ENCODE results near the gene ZBTB7C.

ZBTB7C gene

DNA sequence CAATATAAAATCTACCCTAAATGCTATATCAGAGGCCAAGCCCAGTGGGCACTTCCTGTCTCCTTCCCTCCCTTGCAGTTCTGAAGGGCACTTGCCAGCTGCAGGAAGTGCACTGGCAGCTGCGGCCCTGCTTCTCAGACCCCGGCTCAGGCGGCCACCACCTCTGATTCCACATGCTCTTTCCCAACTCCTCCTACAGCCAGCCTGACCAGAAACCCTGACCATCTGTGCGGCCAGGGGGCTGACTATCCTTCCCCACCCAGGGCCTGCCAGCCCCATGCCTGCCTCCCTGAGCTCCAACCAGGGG is 88.6 kb downstream of the ZBTB7C start:
- DNase-seq: no peak

DNA sequence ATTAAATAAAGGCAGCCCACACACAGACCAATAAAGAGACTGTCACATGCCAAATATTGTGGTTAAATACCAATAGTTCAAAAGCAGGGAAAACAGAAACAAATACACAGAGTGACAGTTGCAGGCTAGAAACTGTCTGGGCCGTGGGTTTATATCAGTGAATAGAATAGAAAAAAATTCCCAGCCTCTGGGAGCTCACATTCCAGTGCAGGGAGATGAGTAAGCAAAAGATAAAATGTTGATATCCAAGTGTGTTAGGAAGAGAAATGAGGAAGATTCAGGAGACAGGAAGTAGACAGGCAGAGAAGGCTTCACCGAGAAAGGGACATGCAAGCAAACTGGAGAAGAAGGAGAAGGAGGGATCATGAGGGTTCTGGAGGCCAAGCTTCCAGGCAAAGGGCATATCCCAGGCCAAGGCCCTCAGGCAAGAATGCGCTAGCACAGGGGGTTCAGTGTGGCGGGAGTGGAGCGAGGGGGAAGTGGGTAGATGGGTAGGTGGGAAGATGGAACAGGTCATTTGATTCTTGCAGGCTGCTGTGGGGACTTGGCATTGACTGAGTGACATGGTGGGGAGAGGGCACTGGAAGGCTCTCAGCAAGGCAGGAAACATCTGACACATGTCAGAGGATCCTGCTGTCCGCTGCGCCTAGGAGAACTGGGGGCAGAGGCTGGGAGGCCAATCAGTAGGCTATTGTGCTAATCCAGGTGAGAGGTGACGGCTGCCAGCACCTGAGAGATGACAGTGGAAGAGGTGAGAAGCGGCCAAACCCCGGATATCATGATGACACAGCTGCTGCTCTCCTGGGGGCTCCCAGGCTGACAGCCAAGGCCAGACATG is 89.2 kb downstream of the ZBTB7C start:
- DNase-seq: no peak

DNA sequence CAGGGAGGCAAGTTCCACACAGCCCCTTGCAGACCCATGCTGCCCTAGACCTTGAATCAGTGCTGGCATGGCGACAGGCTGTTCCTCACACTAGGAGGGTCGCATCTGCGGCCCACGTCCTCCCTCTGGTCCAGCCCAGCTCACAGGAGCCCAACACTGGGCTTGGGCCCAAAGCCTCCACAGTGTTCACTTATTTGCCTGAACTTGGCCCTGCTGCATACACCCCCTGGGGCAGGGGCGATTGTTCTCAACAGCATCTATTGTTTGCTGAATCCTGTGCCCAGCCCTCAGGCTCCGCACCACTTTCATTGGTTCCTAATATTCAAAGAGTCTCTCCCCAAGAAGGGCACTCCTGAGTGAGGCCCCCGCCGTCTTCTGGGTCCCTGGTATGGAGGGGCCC is 90.7 kb downstream of the ZBTB7C start:
- no peak for DNase-seq

DNA sequence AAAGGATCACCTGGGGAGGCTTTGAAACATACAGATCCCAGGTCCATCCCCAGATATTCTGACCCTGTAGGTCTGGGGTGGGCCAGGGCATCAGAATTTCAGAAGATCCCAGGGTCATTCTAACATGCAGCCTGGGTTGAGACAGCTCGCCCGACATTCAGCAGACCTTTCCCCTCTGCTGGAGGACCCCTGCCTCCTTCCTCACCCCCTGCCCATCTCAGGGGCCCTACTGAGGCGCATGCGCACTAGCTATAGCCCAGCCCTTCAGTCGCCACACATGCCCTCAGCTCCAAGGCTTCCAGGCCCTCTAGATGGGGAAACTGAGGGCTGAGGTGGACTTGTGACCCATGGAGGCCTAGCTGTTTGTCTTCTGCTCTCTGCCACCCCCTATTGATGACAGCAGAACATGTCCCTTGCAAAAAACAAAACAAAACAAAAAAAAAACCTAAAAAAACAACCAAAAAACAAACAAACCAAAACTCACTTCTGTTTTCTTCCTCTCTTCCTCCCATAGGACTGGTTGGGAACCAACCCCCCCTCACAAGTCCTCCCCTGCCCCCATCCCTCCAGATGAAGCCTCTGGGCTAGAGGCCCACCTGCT is 91.3 kb downstream of the ZBTB7C start:
- no peak for DNase-seq

DNA sequence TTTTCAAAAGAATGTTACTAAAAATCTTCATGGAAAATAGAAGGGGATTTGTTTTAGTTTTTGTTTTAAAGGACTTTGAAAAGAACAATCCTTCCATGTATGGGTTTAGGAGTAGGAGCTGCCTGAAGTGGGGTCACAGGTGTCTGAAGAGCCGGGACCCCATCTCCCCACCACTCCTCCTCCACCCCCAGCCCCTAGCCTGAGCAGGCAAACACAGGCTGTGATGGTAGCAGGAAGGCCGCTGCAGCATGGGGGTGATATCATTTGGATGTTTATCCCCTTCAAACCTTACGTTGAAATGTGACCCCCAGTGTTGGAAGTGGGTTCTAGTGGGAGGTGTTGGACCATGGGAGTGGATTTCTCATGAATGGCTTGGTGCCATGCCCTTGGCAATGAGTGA is 93.0 kb downstream of the ZBTB7C start:
- no peak for DNase-seq

DNA sequence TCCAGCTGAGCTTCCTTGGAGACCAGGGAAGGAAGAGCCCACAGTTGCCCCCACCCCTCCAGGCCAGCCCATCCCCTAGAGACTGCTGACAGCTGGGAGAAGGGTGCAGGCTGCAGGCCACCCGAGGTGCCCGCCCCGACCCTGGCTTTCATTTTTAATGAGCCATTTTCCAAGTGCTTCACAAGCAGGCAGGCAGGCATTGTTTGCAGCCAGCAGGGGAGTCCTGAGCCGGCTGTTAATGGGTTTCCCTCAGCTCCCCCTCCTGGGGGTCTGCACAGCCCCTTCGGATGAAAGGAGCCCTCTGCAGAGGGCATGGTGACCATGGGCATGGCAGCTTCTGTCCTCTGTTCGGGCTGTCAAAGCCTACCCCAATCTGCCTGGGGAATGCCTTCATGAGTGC is 94.5 kb downstream of the ZBTB7C start:
- DNase-seq: no peak

DNA sequence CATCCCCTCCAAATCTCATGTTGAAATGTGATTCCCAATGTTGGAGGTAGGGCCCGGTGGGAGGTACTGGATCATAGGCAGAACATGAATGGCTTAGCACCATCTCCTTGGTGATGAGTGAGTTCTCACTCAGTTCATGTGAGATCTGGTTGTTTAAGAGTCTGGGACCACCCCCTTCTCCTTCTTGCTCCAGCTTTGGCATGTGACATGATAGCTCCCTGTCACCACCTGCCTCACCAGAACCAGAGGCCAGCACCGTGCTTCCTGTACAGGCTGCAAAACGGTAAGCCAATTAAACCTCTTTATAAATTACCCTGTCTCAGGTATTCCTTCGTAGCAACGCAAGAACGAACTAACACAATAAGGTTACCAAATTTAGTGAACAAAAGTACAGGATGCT is 95.4 kb downstream of the ZBTB7C start:
- DNase-seq: no peak

DNA sequence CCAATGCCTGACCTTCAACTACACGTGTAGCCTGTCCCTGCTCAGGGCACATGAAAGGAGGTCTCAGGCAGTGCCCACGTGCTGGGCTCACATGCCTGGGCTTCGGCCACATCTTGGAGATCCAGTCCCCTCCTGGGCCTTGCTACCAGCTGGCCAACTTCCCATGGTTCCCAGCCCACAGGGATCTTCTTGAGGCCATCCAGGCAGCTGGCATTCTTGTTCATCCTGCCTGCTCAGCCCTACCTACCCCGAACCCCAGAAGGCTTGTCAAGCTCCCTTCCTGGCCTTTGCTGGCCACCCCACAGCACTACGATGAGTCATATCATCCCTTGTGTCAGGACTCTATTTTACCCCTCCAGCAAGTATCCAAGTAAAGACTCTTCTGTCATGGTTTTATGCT is 97.1 kb downstream of the ZBTB7C start:
- no peak for DNase-seq

DNA sequence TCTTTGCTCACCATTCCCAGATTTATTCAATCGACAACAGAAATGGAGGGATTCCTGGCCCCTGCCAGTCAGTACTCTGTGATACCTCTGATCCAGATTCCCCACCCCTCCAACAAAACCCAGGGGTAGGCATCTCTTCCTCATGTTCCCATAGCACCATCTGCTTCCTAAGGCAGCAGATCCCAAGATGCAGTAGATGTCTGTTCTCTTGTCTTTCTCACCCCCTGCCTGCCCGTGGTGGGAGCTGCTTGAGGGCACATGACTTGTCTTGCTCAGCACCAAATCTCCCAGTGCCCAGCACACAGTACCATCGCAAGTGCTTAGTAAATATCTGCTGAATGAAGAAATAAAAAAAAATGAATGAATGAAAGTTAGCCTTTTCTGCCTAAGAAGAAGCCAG is 98.2 kb downstream of the ZBTB7C start:
- no peak for DNase-seq

DNA sequence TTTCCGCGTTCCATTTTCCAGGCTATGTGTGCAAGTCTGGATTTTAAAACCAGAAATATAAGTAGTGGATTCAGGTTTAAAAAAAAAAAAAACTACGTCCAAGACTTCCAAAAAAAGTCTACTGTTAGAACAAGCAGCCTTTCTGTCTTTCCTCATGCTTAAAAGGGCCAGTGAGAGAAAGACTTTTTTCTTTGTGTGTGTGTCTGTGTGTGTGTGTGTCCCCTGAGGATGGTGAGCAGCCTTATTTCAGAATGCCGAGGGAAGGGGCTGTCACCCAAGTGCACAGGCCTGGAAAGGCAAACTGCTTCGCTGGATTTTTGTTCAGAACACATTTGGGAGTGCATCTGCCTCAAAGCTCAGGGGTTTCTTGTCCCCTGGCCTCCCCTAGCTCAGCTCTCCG is 98.8 kb downstream of the ZBTB7C start:
- DNase-seq: no peak

DNA sequence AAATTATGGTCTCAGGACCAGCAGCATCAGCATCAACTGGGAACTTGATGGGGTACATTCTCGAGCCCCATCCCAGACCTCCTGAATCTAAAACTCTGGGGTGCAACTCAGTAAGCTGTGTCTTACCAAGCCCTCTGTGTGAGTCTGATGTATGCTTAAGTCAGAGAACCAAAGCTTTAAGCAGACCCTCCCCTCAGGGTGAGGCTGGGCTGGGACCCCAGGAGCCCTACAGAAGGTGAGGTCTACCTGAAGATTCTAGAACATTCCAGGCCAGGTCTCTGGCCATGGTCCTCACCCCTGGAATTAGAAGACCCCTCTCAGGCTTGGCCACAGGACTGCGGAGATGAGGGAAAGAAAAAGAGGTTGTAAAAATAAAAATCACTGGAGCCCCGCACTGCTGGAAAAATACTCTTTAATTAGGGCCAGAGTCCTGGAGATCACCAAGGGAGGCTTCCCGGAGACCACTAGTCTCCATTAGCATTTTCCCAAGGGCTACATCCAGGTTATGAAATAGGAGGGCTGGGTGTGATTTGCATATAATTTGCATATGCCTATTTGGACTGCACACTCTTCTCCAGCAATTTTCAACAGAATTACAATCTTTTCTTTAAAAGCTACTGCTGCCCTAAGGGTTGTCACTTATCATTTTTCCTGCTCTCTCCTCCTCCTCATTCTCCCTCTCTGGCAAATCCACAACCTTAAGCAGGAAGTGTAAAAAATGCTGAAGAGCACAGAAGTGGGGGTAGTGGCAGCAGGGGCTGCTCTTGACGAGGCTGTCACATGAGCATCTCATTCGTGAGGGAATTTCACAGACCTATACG is 100.2 kb downstream of the ZBTB7C start:
- DNase-seq: no peak

DNA sequence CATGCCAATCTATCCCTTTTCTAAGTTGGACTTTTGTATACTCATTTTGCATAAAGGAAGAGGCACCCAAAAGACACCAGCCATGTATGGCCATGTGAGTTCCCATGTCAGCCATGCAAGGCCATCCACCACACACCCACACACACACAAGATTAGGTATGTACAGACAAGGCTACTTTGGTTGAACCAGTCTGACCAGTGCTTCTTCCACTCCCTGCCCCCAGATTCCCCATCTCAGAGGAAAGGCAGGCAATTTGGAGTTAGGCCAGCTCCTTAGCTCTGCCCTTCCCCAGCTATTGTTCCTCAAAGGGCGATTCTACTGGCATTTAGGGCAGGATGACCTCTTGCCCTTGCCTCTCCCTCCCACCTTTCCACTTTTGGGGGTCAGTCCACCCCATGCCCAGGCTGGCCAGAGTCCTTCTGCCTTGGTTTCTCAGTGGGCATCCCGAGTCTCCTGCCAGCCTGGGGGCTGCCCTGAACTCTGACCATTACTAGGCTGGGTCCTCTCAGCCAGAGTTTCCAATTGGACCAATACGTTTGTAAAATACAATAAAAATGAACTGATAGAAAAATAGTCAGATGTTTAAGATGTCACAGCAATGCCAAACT is 101.1 kb downstream of the ZBTB7C start:
- no peak for DNase-seq

DNA sequence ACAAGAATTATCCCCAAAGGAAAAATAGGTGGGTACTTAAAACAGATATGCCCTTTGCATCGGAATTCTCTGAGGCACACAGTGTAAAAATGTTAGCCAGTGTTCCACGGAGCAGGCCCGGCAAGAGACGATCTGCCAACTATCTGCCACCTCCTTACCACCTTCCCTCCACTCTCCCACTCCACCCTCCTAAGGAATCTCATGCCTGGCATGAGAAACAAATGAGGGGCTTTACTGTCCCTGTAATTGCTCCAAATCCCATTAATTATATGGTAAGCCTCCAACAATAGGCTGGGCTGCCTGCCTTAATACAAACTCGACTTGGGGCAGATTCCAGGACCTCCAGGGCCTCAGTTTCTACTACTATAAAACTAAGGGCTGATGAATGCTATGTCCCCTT is 102.3 kb downstream of the ZBTB7C start:
- no peak for DNase-seq

DNA sequence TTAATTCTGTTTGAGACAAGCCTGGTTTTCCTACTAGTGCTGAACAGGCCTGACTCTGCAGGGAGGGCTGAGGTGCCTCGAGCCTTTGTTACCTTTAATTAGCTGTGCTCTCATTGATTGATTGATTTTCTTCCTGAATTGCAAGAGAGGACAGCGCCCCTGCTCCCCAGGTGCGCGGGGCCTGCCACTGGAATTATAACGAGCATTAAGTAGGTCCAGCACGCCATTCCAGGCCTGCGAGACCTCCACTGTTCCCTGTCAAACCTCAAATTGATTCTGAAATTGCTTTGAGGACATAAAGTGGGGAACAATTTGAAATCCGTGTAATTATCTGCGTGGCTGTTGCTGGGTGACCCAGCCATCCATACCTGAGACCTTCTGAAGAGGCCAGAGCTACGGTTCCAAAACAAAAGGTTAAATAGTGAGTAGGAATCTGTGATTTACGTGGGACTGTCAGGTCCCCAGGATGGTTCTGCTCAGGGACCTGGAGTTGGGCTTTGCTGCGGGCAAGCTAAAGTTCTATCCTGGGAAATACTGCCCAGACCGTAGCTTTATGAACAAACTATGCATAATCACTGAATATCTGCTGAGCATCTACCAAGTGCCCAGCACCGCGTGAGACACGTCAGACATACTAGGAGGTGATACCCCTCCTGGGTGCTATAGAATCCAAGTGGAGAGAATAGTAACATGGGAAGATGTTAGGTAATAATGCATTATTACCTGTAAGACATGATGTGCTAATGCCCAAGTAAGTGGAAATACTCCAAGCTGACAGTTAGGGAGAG is 104.1 kb downstream of the ZBTB7C start:
- no peak for DNase-seq

DNA sequence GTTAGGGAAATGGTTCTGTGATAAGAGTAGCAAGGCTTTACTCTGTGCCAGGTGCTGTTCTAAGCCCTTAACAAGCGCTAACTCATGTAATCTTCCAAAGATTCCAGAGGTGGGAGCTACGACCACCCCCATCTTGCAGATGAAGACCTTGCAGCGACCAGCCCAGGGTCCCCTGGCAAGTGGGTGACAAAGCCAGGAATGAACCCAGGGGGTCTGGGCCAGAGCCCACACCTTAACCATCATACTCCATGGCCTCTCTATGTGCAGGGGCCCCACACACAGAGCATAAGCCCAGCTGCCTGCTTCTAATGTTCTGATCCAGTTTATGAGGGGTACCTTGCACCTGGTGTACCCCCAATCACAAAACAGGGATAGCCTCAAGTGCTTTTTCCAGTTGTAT is 105.3 kb downstream of the ZBTB7C start:
- DNase-seq: no peak

DNA sequence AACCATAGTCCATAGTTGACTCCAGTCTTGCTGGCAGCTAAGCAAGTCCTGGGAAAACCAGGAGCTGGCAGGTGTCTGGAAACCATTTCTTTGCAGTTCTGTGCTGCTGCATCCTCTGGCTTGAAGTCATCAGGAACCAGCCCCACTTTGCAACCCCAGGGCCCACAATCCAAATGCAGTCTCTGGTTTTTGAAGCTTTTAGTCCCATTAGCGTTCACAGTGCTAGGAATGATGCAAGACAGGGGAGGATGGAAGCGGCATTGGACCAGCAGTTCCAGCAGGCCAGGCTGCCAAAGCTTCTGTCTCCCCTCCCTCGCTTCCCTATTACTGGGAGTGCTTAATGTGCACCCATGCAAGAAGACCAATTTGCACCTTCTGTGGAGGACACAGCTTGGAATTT is 106.4 kb downstream of the ZBTB7C start:
- no peak for DNase-seq

DNA sequence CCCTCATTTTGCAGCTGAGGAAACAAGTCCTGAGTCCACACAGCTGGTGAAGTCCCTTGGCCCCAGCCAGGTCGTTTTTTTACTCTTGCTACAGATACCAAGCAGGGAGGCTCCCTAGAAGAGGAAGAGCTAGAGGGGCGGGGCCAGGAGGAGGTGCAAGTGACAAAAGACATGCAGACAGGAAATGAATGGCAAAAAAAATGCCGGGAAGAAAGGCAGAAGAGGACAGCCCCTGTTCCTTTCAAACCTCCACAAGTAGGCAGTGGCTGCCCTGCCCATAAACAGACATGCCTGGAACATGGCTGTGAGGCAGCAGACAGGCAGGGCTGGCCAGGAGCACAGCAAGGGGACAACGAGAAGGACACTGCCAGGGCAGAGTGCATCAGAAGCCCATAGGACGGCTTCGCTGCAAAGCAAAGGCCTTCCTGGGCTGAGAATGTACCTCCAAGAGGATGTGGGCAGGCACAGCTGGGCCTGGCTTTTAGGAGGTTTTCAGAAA is 108.7 kb downstream of the ZBTB7C start:
- no peak for DNase-seq

DNA sequence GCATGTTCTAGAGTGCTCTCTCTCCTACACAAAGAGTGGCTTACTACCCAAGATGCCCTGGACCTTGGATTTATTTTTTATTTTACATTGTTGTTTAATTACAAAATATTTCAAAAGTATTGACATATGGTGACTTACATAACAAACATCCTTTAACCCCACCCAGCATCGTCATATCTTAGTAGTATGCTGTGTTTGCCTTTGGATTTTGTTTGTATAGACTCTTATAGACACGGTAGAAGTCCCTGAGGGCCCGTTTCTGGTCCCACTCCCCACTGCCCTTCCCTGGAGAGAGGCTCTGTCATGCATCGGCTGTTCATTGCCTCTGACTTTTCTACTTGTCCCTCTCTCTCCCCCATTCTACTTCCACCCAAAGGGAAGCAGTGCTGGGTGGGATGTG is 112.0 kb downstream of the ZBTB7C start:
- no peak for DNase-seq

DNA sequence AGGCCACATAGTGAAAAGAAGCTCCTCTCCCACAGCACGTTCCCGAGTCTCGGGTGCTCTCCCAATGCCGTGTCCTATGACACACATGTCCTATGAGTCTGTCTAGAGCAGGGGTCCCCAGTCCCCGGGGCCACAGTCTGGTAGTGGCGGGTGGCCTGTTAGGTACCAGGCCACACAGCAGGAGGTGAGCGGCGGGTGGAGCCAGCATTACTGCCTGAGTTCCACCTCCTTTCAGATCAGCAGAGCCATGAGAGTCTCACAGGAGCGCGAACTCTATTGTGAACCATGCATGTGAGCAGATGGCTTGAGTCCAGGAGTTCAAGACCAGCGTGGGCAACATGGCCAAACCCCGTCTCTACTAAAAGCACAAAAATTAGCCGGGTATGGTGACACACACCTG is 112.6 kb downstream of the ZBTB7C start:
- DNase-seq: no peak

DNA sequence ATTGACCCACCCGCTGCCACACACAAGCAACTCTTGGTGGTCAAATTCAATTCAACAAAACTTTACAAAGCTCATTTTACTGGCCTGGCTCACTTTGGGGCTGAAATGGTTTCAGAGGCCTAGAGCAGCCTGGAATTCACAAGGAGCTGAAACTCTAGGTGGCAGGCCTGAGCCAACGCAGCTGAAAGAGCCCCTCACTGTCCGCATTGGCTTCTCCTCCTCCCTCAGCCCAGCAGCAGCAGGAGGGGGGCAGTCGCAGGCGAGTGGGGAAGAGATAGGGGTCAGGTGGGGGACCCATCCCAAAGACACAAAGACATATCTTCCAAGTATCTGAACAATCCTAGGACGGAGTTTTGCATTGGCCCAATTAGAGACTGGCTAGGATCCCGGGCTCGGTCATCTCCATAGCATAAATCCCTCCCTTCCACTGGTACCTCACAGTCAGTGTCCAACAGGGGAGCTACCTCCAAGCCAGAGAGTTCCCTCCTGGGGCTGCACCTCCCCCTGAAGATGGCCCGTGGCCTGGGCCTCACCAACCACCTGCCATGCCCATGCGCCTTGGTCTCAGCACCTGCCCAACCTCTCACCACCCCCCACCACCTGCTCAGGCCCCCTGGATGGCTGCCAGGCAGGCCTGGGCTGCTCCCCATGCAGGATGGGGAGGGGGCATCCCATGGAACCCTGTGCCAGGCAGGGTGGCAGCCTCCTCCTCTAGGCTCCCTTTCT is 113.4 kb downstream of the ZBTB7C start:
- DNase-seq: no peak

DNA sequence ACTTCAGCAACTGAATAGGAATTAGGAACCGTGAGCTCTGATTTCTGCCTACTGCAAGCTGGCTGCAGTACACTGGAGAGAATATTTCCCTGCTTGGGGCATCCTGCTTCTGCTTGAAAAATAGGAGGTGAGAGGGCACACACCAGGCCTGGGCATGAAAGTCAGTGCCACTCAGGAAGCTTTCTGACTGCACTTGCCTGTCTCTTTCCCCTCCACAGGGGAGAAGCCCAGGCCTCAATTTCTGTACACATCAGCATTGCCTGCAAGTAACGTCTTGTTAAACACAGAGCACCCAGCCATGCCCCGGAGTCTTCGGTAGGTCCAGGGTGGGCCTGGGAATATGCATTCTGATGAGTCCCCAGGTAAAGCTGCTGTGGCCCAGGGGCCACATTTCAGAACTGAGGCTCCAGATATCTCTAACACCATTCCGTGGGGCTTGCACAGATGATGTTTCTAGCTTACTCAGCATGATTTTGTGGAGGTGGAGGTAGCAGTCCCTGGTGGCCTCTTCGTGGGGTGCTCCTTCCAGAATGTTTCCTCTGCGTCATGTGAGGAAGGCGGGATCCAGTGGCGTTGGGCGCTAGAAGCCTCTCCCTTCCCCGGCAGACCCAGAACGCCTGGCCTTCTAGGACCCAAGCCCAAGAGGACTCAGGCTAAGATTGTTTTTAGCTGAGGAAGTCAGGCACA is 114.1 kb downstream of the ZBTB7C start:
- DNase-seq: no peak
